ENCODE data around the gene RASSF5. TPM values are rescaled to one million over a fixed set of nuclear protein-coding genes. Genes with fewer than 3 reads are reported as not detected.

Gene RASSF5
- total and polyA plus RNA-seq, 9 of the 15 experiments (the other 6 are each of a cell fraction or from before 2014, with no cell fraction given) = 6.1 to 41.0 (median 25.2) TPM

- TF ChIP-seq, protein P1, sequence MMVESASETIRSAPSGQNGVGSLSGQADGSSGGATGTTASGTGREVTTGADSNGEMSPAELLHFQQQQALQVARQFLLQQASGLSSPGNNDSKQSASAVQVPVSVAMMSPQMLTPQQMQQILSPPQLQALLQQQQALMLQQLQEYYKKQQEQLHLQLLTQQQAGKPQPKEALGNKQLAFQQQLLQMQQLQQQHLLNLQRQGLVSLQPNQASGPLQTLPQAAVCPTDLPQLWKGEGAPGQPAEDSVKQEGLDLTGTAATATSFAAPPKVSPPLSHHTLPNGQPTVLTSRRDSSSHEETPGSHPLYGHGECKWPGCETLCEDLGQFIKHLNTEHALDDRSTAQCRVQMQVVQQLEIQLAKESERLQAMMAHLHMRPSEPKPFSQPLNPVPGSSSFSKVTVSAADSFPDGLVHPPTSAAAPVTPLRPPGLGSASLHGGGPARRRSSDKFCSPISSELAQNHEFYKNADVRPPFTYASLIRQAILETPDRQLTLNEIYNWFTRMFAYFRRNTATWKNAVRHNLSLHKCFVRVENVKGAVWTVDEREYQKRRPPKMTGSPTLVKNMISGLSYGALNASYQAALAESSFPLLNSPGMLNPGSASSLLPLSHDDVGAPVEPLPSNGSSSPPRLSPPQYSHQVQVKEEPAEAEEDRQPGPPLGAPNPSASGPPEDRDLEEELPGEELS (CRISPR knock-in tag; IDR thresholded peaks at IDR 0.05; ENCODE audit: borderline replicate concordance) = no peak
- TF ChIP-seq SMARCA4 (IDR thresholded peaks at IDR 0.05) (no peak), SMARCE1 (IDR thresholded peaks at IDR 0.05) (no peak), HOXB6 (CRISPR knock-in tag; IDR thresholded peaks at IDR 0.05; ENCODE audit: borderline replicate concordance) (no peak), TEAD2 (tag; IDR thresholded peaks at IDR 0.05) (no peak), CEBPG (CRISPR knock-in tag; IDR thresholded peaks at IDR 0.05) (no peak), CEBPG (tag; conservative IDR thresholded peaks at IDR 0.05 in 1 of 2, IDR thresholded peaks at IDR 0.05 in 1 of 2) (no peak), CGGBP1 (CRISPR knock-in tag; IDR thresholded peaks at IDR 0.05) (no peak), ZNF316 (IDR thresholded peaks at IDR 0.05) (no peak), CC2D1A (IDR thresholded peaks at IDR 0.05) (no peak), ZSCAN32 (CRISPR knock-in tag; IDR thresholded peaks at IDR 0.05) (no peak), MBD2 (IDR thresholded peaks at IDR 0.05; ENCODE audit: borderline replicate concordance, low read depth) (no peak), KDM4B (IDR thresholded peaks at IDR 0.05; ENCODE audit: borderline replicate concordance in 2 of 2, low read depth in 1 of 2) (no peak)
- TF ChIP-seq, protein P2, sequence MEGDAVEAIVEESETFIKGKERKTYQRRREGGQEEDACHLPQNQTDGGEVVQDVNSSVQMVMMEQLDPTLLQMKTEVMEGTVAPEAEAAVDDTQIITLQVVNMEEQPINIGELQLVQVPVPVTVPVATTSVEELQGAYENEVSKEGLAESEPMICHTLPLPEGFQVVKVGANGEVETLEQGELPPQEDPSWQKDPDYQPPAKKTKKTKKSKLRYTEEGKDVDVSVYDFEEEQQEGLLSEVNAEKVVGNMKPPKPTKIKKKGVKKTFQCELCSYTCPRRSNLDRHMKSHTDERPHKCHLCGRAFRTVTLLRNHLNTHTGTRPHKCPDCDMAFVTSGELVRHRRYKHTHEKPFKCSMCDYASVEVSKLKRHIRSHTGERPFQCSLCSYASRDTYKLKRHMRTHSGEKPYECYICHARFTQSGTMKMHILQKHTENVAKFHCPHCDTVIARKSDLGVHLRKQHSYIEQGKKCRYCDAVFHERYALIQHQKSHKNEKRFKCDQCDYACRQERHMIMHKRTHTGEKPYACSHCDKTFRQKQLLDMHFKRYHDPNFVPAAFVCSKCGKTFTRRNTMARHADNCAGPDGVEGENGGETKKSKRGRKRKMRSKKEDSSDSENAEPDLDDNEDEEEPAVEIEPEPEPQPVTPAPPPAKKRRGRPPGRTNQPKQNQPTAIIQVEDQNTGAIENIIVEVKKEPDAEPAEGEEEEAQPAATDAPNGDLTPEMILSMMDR (IDR thresholded peaks at IDR 0.05 in 2 of 3, conservative IDR thresholded peaks at IDR 0.05 in 1 of 3; ENCODE audit: insufficient read depth in 2 of 3, low read depth in 1 of 3, low read length in 3 of 3) = no peak
- TF ChIP-seq, protein P3, sequence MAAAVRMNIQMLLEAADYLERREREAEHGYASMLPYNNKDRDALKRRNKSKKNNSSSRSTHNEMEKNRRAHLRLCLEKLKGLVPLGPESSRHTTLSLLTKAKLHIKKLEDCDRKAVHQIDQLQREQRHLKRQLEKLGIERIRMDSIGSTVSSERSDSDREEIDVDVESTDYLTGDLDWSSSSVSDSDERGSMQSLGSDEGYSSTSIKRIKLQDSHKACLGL (CRISPR knock-in tag; IDR thresholded peaks at IDR 0.05; ENCODE audit: borderline replicate concordance, poor library complexity, severe bottlenecking) = no peak
- TF ChIP-seq, protein P4, sequence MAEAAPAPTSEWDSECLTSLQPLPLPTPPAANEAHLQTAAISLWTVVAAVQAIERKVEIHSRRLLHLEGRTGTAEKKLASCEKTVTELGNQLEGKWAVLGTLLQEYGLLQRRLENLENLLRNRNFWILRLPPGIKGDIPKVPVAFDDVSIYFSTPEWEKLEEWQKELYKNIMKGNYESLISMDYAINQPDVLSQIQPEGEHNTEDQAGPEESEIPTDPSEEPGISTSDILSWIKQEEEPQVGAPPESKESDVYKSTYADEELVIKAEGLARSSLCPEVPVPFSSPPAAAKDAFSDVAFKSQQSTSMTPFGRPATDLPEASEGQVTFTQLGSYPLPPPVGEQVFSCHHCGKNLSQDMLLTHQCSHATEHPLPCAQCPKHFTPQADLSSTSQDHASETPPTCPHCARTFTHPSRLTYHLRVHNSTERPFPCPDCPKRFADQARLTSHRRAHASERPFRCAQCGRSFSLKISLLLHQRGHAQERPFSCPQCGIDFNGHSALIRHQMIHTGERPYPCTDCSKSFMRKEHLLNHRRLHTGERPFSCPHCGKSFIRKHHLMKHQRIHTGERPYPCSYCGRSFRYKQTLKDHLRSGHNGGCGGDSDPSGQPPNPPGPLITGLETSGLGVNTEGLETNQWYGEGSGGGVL (CRISPR knock-in tag; IDR thresholded peaks at IDR 0.05) = no peak
- TF ChIP-seq, protein P5, sequence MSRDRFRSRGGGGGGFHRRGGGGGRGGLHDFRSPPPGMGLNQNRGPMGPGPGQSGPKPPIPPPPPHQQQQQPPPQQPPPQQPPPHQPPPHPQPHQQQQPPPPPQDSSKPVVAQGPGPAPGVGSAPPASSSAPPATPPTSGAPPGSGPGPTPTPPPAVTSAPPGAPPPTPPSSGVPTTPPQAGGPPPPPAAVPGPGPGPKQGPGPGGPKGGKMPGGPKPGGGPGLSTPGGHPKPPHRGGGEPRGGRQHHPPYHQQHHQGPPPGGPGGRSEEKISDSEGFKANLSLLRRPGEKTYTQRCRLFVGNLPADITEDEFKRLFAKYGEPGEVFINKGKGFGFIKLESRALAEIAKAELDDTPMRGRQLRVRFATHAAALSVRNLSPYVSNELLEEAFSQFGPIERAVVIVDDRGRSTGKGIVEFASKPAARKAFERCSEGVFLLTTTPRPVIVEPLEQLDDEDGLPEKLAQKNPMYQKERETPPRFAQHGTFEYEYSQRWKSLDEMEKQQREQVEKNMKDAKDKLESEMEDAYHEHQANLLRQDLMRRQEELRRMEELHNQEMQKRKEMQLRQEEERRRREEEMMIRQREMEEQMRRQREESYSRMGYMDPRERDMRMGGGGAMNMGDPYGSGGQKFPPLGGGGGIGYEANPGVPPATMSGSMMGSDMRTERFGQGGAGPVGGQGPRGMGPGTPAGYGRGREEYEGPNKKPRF (IDR thresholded peaks at IDR 0.05; ENCODE audit: low read depth, low read length) = no peak
Observed at GRCh38 chr1:206538901-206539640, 31.7 kb downstream of the RASSF5 start (continued).

All from K562 (cell line).